Measurements from ENCODE around the gene PRR9.

PRR9 gene

DNA sequence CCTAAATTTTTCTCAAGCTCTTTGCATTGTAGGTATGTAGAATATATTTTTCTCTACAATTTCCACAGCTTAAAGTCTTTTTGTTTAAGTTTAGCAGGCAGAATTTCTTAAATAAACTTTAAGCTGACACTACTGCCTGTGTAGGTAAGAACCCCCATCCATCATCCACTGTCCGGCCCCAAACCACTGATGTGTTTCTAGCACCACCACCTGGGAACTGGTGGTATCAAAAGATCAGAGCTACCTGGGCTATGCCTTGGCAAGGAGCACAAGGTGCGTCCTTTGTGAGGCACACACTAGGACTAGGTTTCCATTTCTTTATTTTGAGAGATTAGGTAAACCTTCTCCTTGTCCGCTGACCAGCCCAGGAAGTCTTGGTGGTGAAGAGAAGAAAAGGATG is 24.7 kb upstream of the PRR9 start:
- TF ChIP-seq, protein P1, sequence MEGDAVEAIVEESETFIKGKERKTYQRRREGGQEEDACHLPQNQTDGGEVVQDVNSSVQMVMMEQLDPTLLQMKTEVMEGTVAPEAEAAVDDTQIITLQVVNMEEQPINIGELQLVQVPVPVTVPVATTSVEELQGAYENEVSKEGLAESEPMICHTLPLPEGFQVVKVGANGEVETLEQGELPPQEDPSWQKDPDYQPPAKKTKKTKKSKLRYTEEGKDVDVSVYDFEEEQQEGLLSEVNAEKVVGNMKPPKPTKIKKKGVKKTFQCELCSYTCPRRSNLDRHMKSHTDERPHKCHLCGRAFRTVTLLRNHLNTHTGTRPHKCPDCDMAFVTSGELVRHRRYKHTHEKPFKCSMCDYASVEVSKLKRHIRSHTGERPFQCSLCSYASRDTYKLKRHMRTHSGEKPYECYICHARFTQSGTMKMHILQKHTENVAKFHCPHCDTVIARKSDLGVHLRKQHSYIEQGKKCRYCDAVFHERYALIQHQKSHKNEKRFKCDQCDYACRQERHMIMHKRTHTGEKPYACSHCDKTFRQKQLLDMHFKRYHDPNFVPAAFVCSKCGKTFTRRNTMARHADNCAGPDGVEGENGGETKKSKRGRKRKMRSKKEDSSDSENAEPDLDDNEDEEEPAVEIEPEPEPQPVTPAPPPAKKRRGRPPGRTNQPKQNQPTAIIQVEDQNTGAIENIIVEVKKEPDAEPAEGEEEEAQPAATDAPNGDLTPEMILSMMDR (conservative IDR thresholded peaks at IDR 0.05; ENCODE audit: control insufficient read depth, insufficient read depth, low read depth, low read length): no peak
- DNase-seq (ENCODE audit: low read depth): no peak
- H3K4me3 ChIP-seq (ENCODE audit: control insufficient read depth, low read depth, low read length): no peak overlapping the region

DNA sequence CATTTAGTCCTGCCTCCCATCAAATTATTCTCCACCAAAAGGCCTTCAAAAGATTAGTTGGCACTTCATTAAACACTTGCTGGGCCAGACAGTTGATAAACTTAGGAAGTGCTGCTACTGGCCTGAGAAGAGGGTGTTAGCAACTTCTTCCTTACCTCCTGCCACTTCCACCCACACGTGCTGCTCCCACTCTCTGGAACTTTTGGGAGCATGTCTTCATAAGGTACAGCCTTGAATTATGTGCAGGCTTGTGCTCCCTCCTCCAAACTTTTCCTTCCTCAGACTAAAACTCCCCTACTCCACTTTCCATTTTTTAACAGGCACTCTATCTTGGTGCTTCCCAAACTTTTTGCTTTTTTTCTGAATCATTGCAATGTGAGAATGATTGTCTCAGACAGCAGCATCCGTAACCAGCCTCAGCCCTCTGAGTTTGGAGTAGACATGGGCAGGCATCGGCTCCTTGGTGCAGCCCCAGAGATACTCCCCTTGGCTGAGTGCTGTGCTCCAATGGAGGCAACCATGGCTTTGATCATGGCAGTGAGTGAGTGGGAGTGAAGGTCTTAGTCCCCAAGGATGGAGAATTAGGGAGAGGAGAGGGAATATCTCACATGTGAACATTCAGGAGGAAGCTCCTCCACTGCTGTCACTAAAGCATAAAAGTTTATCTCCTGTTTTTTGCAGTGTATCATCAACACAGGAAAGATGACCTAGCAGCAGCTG is 22.9 kb upstream of the PRR9 start:
- TF ChIP-seq, protein P1 (conservative IDR thresholded peaks at IDR 0.05; ENCODE audit: control insufficient read depth, insufficient read depth, low read depth, low read length): no peak
- no peak for DNase-seq (ENCODE audit: low read depth)
- H3K4me3 ChIP-seq (ENCODE audit: control insufficient read depth, low read depth, low read length): no peak overlapping the region

GRCh38 chr1:153195216-153195615 is 22.2 kb upstream of the PRR9 start:
- TF ChIP-seq, protein P1 (conservative IDR thresholded peaks at IDR 0.05; ENCODE audit: control insufficient read depth, insufficient read depth, low read depth, low read length): no peak
- DNase-seq (ENCODE audit: low read depth): no peak
- no peak overlapping the region for H3K4me3 ChIP-seq (ENCODE audit: control insufficient read depth, low read depth, low read length)

- H3K4me3 ChIP-seq (ENCODE audit: control insufficient read depth, low read depth, low read length): no peak overlapping the region
- no peak for DNase-seq (ENCODE audit: low read depth)
- TF ChIP-seq, protein P1 (conservative IDR thresholded peaks at IDR 0.05; ENCODE audit: control insufficient read depth, insufficient read depth, low read depth, low read length): no peak
Observed at GRCh38 chr1:153202006-153202405, 15.4 kb upstream of the PRR9 start.

DNA sequence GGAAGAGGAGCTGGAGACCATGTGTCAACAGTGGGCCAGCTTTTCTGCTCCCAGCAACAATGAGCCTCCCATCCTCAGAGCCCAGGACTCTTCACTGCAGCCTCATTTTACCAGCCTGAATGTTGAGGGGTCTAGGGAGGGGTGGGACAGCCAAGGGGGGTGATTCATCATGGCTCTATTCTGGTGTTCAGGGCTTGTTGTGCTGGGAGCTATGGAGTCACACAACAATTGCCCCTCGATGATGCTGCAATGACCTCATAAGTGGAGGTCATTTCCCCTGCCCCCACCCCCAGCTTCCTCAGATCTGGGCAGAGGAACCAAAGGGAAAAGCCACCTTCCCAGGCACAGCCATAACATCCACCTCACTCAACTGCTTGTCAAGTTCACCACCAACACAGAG is 14.3 kb upstream of the PRR9 start, which contains the start of gene LELP1:
TSS of gene LELP1 (plus strand) at position 301 of the 400 bp plus-strand sequence. CDS start 1,278 bp downstream, outside the sequence.
- DNase-seq (ENCODE audit: low read depth): no peak
- no peak within 1 kb of the TSS for H3K4me3 ChIP-seq (ENCODE audit: control insufficient read depth, low read depth, low read length)
- TF ChIP-seq, protein P1 (conservative IDR thresholded peaks at IDR 0.05; ENCODE audit: control insufficient read depth, insufficient read depth, low read depth, low read length): no peak

GRCh38 chr1:153206631-153207030 is 10.8 kb upstream of the PRR9 start:
- no peak for DNase-seq (ENCODE audit: low read depth)
- no peak overlapping the region for H3K4me3 ChIP-seq (ENCODE audit: control insufficient read depth, low read depth, low read length)
- TF ChIP-seq, protein P1 (conservative IDR thresholded peaks at IDR 0.05; ENCODE audit: control insufficient read depth, insufficient read depth, low read depth, low read length): no peak
